ENCODE results near the gene MBD1. TPM values are rescaled to one million over a fixed set of nuclear protein-coding genes. Genes with fewer than 3 reads are reported as not detected.

The MBD1 gene
- total and polyA plus RNA-seq, 2 of the 13 experiments (the other 11 are each of a cell fraction or from before 2014, with no cell fraction given) = 25.5 to 28.6 TPM

GRCh38 chr18:50266248-50266704, 15.0 kb downstream of the MBD1 start, which contains the start of gene CFAP53 (continued):
- TF ChIP-seq ZNF646 (CRISPR knock-in tag; IDR thresholded peaks at IDR 0.05) (no peak), GATAD1 (CRISPR knock-in tag; IDR thresholded peaks at IDR 0.05) (peak; percentile 80), ZNF549 (CRISPR knock-in tag; IDR thresholded peaks at IDR 0.05) (no peak), GPBP1L1 (CRISPR knock-in tag; IDR thresholded peaks at IDR 0.05) (no peak), ZNF678 (CRISPR knock-in tag; IDR thresholded peaks at IDR 0.05) (no peak), ZNF577 (CRISPR knock-in tag; IDR thresholded peaks at IDR 0.05; ENCODE audit: borderline replicate concordance, low read depth) (no peak), RAD21 (CRISPR knock-in tag; IDR thresholded peaks at IDR 0.05) (0 out of 2 replicates have a peak, but pooled peaks have one; percentile 13), HOXA3 (CRISPR knock-in tag; IDR thresholded peaks at IDR 0.05) (0 out of 2 replicates have a peak, but pooled peaks have one; percentile 42), MYC (CRISPR knock-in tag; IDR thresholded peaks at IDR 0.05; ENCODE audit: borderline replicate concordance) (no peak; the same call in 1 of the 2 replicates), STAT6 (CRISPR knock-in tag; IDR thresholded peaks at IDR 0.05; ENCODE audit: borderline replicate concordance) (no peak), ZBTB49 (CRISPR knock-in tag; IDR thresholded peaks at IDR 0.05; ENCODE audit: borderline replicate concordance) (no peak), ZNF337 (CRISPR knock-in tag; IDR thresholded peaks at IDR 0.05; ENCODE audit: borderline replicate concordance, low read depth) (no peak), SIN3A (IDR thresholded peaks at IDR 0.05; ENCODE audit: borderline replicate concordance, low read depth, low read length) (peak; percentile 97; the same call in 1 of the 2 replicates), ZNF710 (CRISPR knock-in tag; IDR thresholded peaks at IDR 0.05; ENCODE audit: borderline replicate concordance) (no peak)

Data from HepG2 (cell line).